ENCODE data around the gene IKBKE.
A peak's percentile ranks its signal among the peaks of the same experiment; 100 is the strongest.

Gene IKBKE

DNA sequence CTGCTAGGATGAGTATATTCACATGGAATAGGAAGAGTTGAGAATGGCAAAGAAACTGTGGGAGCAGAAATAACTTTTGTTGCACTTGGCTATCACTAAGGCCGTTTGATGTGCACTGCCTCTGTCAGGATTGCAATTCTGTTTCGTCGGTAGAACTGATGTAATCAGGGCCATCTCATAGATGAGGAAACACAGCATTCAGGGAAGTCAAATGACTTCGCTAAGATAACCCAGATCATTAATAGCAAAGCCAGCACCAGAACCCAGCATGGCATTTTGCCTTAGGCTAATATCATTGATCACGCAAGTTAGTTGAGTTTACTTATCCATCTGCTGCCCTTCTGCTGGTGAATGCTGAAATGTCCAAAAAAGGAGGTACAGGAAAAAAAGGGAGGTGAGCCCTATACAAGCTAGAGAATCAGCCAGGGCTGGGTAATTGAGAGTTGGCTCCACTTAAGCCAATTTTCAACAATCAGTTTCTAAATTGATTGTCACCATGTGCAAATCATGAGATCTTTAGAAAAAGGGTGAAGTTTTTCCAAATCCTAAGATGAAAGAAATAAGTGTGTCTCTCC lies 44.6 kb downstream of the IKBKE start:
- no peak for DNase-seq

DNA sequence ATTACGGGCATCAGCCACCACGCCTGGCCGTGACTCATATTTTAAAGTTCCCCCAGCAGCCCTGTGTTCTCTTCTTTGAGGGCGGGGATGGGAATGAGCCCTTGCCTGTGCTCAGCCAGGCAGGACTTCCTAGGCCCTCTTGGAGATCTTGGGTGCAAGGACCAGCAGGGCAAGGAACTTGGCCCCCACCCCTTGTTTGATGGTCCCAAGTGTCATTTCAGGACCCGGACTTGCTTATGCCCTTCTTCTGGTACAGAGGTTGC lies 46.4 kb downstream of the IKBKE start:
- no peak for DNase-seq

DNA sequence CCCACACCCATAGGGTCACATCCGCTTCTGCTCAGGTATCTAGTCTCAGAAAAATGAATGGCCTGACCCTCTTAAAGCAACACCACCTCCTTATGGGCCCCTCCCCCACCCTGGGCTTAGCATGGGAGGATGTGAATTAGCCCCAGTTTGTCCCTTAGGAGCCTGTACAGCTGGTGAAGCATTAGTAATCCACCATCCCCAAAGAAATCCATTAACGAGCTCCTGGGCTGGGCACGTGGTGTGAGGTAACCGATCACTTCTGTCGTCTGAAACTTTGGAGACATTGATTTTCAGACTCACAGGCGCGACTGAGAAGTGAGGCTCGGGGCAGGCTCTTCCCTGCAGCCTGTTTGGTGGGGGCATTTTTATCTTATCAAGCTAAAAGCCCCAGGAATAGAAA lies 47.5 kb downstream of the IKBKE start:
- DNase-seq, result no peak

DNA sequence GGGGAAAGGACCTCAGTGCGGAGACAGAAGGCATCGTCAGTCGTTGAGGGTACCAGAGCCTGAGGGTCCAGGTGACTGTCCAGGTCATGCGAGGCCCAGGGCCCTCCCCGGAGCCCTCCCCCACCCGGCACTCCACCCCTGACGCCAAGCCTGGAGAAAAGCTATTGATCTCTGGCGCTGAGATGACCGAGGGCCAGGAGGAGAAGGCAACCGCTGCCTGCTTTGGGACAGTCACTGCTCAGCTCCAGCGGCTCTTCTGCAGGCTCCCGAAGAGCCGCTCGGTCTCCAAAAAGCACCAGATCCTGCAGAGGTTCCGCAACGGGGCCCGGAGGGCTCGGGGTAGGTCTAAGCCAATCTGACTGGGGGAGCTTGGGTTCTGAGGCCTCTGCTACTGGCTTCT lies 47.9 kb downstream of the IKBKE start:
- no peak for DNase-seq

GRCh38 chr1:206518743-206519142 lies 48.5 kb downstream of the IKBKE start:
- DNase-seq, result no peak

GRCh38 chr1:206521127-206521526 lies 50.9 kb downstream of the IKBKE start:
- DNase-seq, result no peak

DNA sequence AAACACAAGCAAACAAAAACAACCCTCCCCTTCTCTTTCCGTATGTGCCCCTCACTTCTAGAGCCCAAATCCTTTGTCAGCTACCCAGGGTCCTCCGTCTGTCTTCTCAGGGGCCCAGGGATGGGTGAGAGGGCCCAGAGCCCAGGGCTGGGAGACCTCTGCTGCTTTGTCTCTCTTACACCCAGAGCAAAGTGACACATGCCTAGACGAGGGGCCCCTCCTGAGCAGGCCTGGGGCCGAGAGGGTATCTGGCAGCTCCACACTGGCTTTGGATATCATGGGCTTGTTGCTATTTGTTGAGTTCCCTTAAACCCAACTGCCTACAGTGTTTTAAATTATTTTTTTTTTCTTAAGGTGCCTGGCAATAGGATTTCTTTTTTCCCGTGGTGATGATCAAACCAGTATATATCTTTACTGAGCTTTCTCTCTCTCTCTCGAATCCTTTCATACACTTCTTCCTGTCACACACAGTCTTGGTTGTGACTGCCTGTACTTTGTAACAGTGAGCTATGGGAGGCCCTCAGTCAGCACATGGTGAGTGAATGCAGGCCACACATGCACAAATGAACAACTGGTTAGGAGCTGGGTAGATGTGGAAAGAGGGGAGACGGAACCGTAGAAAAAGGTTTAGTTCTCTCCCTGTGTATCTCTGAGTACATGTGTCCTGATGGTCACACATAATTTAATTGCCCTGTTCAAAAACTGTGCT lies 51.6 kb downstream of the IKBKE start:
- no peak for DNase-seq

GRCh38 chr1:206524739-206525364 lies 54.6 kb downstream of the IKBKE start:
- DNase-seq, result no peak

GRCh38 chr1:206526064-206526911 lies 56.0 kb downstream of the IKBKE start:
- DNase-seq, result no peak

GRCh38 chr1:206529425-206529824 lies 59.1 kb downstream of the IKBKE start:
- DNase-seq, result no peak

DNA sequence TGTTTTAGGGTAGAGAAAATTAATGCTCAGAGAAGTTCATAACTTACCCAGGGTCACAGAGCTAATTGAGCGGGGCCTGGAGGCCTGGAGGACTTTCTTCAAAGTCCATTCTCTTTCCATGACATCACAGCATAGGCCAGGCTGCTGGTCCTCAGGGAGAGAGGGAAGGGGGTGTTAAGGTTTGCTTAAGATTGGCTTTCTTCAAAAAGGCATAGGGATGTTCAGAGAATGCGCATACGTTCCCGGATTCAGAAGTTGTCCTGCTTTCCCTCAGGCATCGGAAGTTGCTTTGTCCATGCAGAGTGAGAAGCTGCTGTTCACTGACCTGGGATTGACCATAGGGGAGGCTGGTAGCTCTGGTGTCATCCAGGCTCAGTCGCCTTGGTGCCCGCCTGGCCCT lies 62.1 kb downstream of the IKBKE start:
- DNase-seq, result no peak

DNA sequence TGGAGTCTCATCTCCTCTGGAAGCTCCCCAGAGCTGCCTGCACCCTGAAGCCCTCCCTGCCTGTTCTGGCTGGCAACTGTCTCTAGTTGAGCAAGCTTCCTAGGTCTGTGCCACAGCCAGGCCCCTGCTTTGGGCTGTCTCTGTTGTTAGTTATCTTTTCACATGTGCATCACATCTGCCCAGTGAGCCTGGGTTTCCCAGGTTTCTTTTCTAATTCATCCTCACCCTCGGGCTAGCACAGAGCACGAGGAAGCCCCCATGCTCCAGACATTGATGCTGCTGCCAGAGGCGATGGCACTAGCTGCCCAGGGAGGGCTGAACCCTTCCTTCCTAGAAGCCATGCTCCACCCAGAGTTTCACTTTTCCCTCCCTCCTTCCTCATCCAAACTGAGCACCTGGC lies 64.3 kb downstream of the IKBKE start:
- no peak for DNase-seq

GRCh38 chr1:206535853-206536188 lies 65.5 kb downstream of the IKBKE start:
- no peak for DNase-seq

DNA sequence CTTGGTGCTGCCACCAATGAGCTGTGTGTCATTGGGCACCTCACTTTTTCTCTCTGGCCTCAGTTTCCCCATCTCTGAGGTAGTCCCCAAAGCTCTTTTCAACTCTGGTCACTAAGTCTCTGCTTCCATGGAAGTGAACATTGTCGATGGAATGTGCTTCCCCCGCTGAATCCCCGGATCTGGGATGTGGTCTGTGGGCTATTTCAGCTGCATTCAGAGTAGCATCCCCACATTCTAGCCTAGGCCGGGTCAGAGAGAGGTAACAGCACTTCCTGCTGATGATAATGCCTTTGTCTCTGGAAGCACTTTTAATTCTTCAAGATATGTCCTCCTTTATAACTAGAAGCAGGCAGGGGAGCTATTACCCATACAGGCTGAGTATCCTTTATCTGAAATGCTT lies 66.9 kb downstream of the IKBKE start:
- DNase-seq, result no peak

DNA sequence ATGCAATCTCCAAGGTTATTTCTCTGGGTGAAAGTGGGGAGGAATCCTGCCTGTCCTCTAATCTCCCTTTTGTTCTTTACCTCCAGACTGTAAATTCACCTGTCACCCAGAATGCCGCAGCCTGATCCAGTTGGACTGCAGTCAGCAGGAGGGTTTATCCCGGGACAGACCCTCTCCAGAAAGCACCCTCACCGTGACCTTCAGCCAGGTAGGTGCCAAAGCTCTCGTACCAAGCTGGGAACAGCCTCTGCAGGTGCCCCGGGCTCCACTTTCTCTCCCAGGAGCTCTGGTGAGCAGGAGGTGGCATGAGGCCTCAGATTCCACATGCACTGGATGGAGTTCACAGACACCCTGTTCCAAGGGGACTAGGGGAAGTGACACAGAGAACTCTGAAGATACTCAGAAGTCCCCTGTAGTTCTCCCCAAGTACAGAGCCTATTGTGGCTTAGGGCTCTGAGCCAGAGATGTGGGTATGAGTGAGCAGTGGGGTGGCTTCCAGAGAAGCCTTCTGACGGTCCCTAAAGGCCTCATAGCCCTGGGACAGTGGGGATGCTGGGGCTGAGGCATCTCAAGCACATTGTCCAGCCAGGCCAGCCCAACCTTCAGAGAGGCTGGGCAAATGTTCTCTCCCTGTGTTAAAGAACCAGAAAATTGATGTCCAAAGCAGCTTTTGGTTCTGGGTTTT lies 68.0 kb downstream of the IKBKE start:
- no peak for DNase-seq

DNA sequence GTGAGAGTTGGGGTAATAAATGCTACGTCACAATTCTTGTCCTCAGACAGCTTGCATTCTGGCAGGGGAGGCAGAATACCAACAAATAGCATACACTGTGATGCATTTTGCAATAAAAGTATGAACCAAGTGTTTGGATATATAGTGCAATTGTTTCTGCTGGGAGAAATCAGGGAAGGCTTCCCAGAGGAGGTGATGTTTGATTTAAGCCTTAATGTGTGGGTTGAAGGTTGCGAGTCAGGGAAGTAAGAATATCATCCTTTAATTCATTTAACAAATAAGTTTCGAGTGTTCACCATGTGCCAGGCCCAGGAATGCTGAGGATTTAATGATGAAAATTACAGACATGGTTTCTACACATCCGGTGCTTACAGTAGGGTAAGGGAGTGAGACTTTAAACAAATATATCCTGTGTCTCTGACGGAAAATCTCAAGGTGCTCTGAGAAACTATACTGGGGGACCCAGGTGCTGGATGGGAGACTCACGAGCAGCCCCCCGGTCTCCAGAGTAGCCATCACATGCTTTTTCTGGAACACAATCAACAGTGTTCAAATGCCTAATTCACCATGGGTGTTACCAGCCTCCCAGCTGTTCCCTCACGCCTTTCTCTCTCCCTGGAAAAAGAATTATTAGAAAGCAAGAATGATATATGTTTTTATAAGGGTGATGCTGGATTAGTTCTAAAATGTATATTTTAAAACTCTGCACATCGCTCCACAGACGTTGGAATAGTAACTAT lies 68.8 kb downstream of the IKBKE start:
- DNase-seq, result no peak

DNA sequence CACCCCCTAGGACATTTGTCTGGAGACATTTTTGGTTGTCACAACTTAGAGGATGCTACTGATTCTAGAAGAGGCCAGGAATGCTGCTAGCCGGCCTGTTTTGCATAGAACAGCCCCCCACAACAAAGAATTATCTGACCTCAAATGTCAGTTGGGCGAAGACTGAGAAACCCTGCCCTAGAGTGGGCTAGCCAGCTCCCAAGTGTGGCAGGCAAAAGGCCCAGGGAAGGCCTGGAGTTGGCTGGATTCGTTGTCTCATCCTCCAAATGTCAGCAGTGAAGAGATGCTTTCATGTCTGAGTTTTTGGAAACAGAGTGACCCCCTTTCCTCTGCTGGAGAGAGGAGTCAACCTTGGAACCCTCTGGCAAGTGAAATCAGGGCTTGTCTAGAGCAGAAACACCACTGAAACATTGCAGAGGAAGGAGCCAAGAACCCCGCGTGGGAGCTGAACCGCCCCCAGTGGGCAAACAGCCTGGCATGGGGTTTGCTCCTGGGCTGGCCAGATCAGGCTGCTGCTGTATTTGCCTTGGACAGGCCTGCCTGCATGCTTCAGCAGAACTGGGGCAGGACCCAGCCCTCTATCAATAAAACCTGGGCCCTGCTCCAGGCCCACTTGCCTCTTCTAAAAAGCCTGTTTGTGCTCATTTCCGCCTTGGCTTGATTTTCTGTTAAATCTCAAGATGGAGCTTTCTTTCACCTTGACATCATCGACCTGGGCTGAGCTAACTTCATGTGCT lies 69.9 kb downstream of the IKBKE start:
- DNase-seq, result no peak

DNA sequence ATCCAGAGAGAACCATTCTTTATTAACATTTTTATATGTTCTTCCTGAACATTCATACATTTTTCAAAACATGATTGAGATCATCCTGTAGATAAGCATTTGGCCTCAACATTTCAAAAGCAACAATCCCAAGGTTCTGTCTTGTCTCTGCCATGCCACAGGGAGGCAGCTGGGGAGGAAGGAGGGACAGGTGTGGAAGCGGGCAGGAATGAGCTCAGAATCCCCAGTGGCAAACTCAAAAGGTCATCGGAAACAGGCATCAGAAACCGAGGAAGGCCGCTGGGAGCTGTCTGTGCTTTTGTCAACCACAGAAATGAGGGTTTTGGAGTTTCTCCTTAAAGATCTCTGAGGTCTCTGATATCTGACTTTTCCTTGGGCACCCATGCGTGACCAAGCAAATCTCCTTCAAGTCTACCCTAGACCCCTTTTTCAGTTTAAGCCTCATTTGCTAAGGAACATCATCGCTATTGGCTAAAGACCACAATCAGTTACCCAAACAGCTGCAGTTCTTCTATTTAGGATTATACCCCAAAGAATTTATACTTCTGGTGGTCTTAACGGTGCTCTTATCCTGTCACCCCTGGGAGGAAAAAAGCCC lies 71.1 kb downstream of the IKBKE start:
- DNase-seq, result no peak

DNA sequence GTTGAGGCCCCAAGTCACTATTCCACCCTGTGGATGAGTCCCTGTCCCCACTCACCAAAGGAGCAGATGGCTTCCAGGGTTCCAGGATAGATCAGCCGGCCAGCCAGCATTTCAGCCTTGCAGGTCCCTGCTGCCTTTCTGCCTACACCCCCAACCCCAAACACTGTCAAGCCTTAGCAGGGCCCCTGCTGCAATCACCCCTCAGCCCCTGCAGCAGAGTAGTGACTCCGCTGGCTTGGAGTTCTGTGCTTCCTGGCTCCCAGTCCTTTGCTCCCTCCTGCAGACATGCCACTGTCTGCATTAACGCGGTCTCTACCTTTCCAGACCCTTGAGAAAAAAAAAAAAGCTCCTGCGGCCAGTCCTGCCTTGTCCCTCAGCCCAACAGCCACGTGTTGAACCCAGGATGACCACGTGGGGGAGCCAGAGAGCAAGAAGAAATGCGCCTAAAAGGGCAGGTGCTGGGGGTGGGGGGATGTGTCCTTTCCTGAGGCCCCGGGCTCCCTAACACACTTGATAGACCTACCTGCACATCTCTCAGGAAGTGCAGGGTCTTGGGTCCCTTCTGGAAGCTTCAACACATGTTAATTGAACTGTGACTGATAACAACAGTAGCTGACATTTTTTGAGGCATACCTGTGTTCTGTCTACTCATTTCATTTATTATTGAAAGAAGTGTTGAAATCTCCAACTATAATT lies 74.4 kb downstream of the IKBKE start:
- peak; percentile 86 for DNase-seq

- no peak for DNase-seq
Observed at GRCh38 chr1:206545351-206545750, 75.1 kb downstream of the IKBKE start.

All from activated CD4-positive, alpha-beta T cell treated with anti-CD3 and anti-CD28 coated beads, Interleukin-2, amount 50 U/mL, for 1 hour (primary cell).